DOHH2 (cell line): Measurements from ENCODE around the gene CNTN5.

ENCODE experiments used
- CTCF ChIP-seq: fragments of 200-600 bp; sonication (generic); IDR thresholded peaks from one replicate; pipeline ENCODE4 v1.5.1; 2014; ENCODE audit warnings: antibody characterized with exemption, mild to moderate bottlenecking, low read depth, low read length; ENCODE audit not compliant: poor library complexity, severe bottlenecking
- EZH2phosphoT487 ChIP-seq: fragments of 200-600 bp; sonication (generic); IDR thresholded peaks from 2 replicates; pipeline ENCODE4 v1.6.1; 2017; ENCODE audit warnings: borderline replicate concordance, mild to moderate bottlenecking, antibody characterized with exemption, low read length, moderate library complexity, mixed read lengths

- TF ChIP-seq CTCF = no peak
- no peak for TF ChIP-seq EZH2phosphoT487
Observed at GRCh38 chr11:100235085-100235484, 1214.3 kb downstream of the CNTN5 start.
